HG02870 (cell line): Measurements from ENCODE around the gene RESP18.
"Not testable (repeated sequence)": the region's sequence is repeated elsewhere in the genome, so short reads cannot be mapped to it uniquely, and the experiment has no call there.

ENCODE experiments used
- ATAC-seq: cut with Tn5 transposase; IDR thresholded peaks from one replicate; pipeline ENCODE4 v1.9.1; 2021; ENCODE audit warnings: mild to moderate bottlenecking, moderate library complexity; ENCODE audit not compliant: unreplicated experiment

RESP18 gene

GRCh38 chr2:219325657-219326315 lies 6.8 kb downstream of the RESP18 start:
- ATAC-seq = no peak

- no peak for ATAC-seq
Measured at GRCh38 chr2:219325136-219325535, 7.4 kb downstream of the RESP18 start.

- no peak for ATAC-seq
Measured at GRCh38 chr2:219323434-219323833, 9.1 kb downstream of the RESP18 start.

- ATAC-seq = no peak
Measured at GRCh38 chr2:219314804-219315468, 17.6 kb downstream of the RESP18 start.

GRCh38 chr2:219312683-219313263 lies 19.8 kb downstream of the RESP18 start:
- not testable (repeated sequence) for ATAC-seq

GRCh38 chr2:219309278-219309677 lies 23.3 kb downstream of the RESP18 start, which contains the start of gene PTPRN:
Gene PTPRN, minus strand, starts transcription at chr2:219309401. Its CDS starts 69 bp downstream, at chr2:219309332.
- no peak for ATAC-seq

- no peak for ATAC-seq
Measured at GRCh38 chr2:219308142-219309101, 24.1 kb downstream of the RESP18 start.

GRCh38 chr2:219306047-219306446 lies 26.5 kb downstream of the RESP18 start:
- ATAC-seq = no peak

- ATAC-seq = no peak
Measured at GRCh38 chr2:219304223-219304622, 28.3 kb downstream of the RESP18 start.

- ATAC-seq = no peak
Measured at GRCh38 chr2:219302412-219302968, 30.1 kb downstream of the RESP18 start.

- ATAC-seq = no peak
Measured at GRCh38 chr2:219300022-219300421, 32.5 kb downstream of the RESP18 start.

GRCh38 chr2:219299372-219299760 lies 33.2 kb downstream of the RESP18 start:
- no peak for ATAC-seq

- peak; percentile 41 for ATAC-seq
Measured at GRCh38 chr2:219298759-219299371, 33.7 kb downstream of the RESP18 start.

GRCh38 chr2:219297766-219298456 lies 34.6 kb downstream of the RESP18 start:
- no peak for ATAC-seq

- ATAC-seq = no peak
Measured at GRCh38 chr2:219296631-219297391, 35.7 kb downstream of the RESP18 start.

GRCh38 chr2:219296142-219296541 lies 36.4 kb downstream of the RESP18 start:
- ATAC-seq = no peak

- peak; percentile 75 for ATAC-seq
Measured at GRCh38 chr2:219294356-219295351, 37.9 kb downstream of the RESP18 start.
